Endothelial cell of umbilical vein (primary cell): ENCODE measurements around the gene ANKS1B. TPM values are rescaled to one million over a fixed set of nuclear protein-coding genes. Genes with fewer than 3 reads are reported as not detected.

Source experiments
- BruUV-seq: library from RNA; stranded (reverse); fragments of 400-500 nt; replicated peaks from 2 replicates; lab custom pipeline; 2021; lab: Mats Ljungman, UMichigan
- CTCF ChIA-PET: fragments of 300-600, 350-600 bp; sonication (Branson Sonifier 250); formaldehyde crosslinking; loops from one replicate; lab custom pipeline; 2021; ENCODE audit warnings: antibody characterized with exemption, inconsistent platforms; lab: Charles Lee
- POLR2A ChIA-PET: fragments of 300-600, 350-600 bp; sonication (Branson Sonifier 250); formaldehyde crosslinking; loops from one replicate; lab custom pipeline; 2021; ENCODE audit warnings: antibody characterized with exemption, inconsistent platforms; lab: Charles Lee
- DNase-seq: peaks from one replicate; pipeline ENCODE4 v3.0.0-alpha.2; 2011; ENCODE audit warnings: low read depth, low spot score
- FAIRE-seq: peaks from 2 replicates; lab custom pipeline; 2011; peaks lifted over from hg19 to GRCh38; lab: Jason Lieb, UNC
- H2AFZ ChIP-seq: 2 replicates; pipeline ENCODE4 v1.6.0; 2012; ENCODE audit warnings: low read depth, low read length, control low read depth, inconsistent platforms
- H3K27ac ChIP-seq: 2 replicates; pipeline ENCODE4 v1.5.1; 2011; ENCODE audit warnings: low read depth, mild to moderate bottlenecking, control low read depth, low read length, moderate library complexity; ENCODE audit not compliant: insufficient read depth
- H3K27me3 ChIP-seq, 2 experiments: 2 replicates each; pipeline versions ENCODE4 v1.6.0 to v1.6.1; 2011; ENCODE audit warnings: low read length in 2 of 2, mixed read lengths in 1 of 2; ENCODE audit not compliant: control insufficient read depth in 2 of 2, insufficient read depth in 2 of 2
- H3K36me3 ChIP-seq, 2 experiments: 2 replicates in 1 of 2; 3 replicates in 1 of 2; pipeline ENCODE4 v1.5.1; 2011; ENCODE audit warnings: low read length in 2 of 2, mild to moderate bottlenecking in 1 of 2, moderate library complexity in 1 of 2; ENCODE audit not compliant: control insufficient read depth in 2 of 2, insufficient read depth in 2 of 2; ENCODE audit errors: extremely low read depth in 1 of 2
- H3K4me1 ChIP-seq: 3 replicates; pipeline ENCODE4 v1.5.1; 2011; ENCODE audit warnings: mild to moderate bottlenecking, low read length; ENCODE audit not compliant: control insufficient read depth, insufficient read depth; ENCODE audit errors: extremely low read depth
- H3K4me2 ChIP-seq: 2 replicates; pipeline ENCODE4 v1.6.1; 2011; ENCODE audit warnings: low read length, control low read depth, mixed read lengths; ENCODE audit not compliant: insufficient read depth
- H3K4me3 ChIP-seq, 3 experiments: fragments of 200-600 bp in 1 of 3; sonication (generic), shearing (Covaris generic) in 1 of 3; replicated peaks in 1 of 3; 2 replicates each; pipeline ENCODE4 v1.5.1; 2011 to 2016; ENCODE audit warnings: control low read depth in 3 of 3, low read length in 3 of 3, mild to moderate bottlenecking in 2 of 3, inconsistent platforms in 1 of 3, low read depth in 1 of 3, moderate library complexity in 1 of 3; ENCODE audit not compliant: insufficient read depth in 1 of 3
- H3K79me2 ChIP-seq: 2 replicates; pipeline ENCODE4 v1.6.0; 2012; ENCODE audit warnings: low read length, inconsistent platforms; ENCODE audit not compliant: control insufficient read depth, insufficient read depth
- H3K9ac ChIP-seq: replicated peaks from 2 replicates; pipeline ENCODE3; 2011; ENCODE audit warnings: low read length, control low read depth; ENCODE audit not compliant: insufficient read depth; ENCODE audit errors: extremely low read depth
- H3K9me1 ChIP-seq: replicated peaks from 3 replicates; pipeline ENCODE4 v1.6.0; 2011; ENCODE audit warnings: mild to moderate bottlenecking, low read length; ENCODE audit not compliant: control insufficient read depth, insufficient read depth; ENCODE audit errors: extremely low read depth
- H3K9me3 ChIP-seq: replicated peaks from 2 replicates; pipeline ENCODE4 v1.5.1; 2012; ENCODE audit warnings: low read length, inconsistent platforms; ENCODE audit not compliant: control insufficient read depth, insufficient read depth
- H4K20me1 ChIP-seq: replicated peaks from 2 replicates; pipeline ENCODE3; 2011; ENCODE audit warnings: mild to moderate bottlenecking, low read length; ENCODE audit not compliant: control insufficient read depth, insufficient read depth; ENCODE audit errors: extremely low read depth
- CTCF ChIP-seq, 2 donors: IDR thresholded peaks; 1 replicate in 1 of 2; 2 replicates in 1 of 2; pipeline ENCODE4 v1.5.1; 2011; ENCODE audit warnings: low read length in 2 of 2, mild to moderate bottlenecking in 2 of 2, moderate library complexity in 2 of 2, control low read depth in 1 of 2, inconsistent platforms in 1 of 2, low read depth in 1 of 2; ENCODE audit not compliant: insufficient read depth in 1 of 2; ENCODE audit errors: extremely low read depth in 1 of 2
- EZH2 ChIP-seq: IDR thresholded peaks from 2 replicates; pipeline ENCODE4 v1.6.1; 2012; ENCODE audit warnings: borderline replicate concordance, low read depth, mild to moderate bottlenecking, moderate library complexity, low read length, inconsistent platforms; ENCODE audit not compliant: severe bottlenecking
- FOS ChIP-seq: IDR thresholded peaks from 2 replicates; pipeline ENCODE4 v1.6.1; 2011; ENCODE audit warnings: mild to moderate bottlenecking, low read length, moderate library complexity, borderline replicate concordance; ENCODE audit not compliant: insufficient read depth
- GATA2 ChIP-seq: IDR thresholded peaks from 2 replicates; pipeline ENCODE4 v1.7.0; 2011; ENCODE audit warnings: low read depth, mild to moderate bottlenecking, moderate library complexity, mixed read lengths, low read length; ENCODE audit not compliant: insufficient read length, insufficient read depth
- JUN ChIP-seq: IDR thresholded peaks from 2 replicates; pipeline ENCODE4 v1.6.1; 2011; ENCODE audit warnings: borderline replicate concordance, low read depth; ENCODE audit not compliant: insufficient read length, insufficient read depth
- MYC ChIP-seq: IDR thresholded peaks from one replicate; pipeline ENCODE4 v1.6.1; 2011; ENCODE audit warnings: mild to moderate bottlenecking, low read depth, low read length
- POLR2A ChIP-seq: IDR thresholded peaks from 2 replicates; pipeline ENCODE4 v1.6.1; 2012; ENCODE audit warnings: low read depth, mild to moderate bottlenecking, control low read depth, low read length
- POLR2AphosphoS5 ChIP-seq: IDR thresholded peaks from 2 replicates; pipeline ENCODE4 v1.6.1; 2012; ENCODE audit warnings: low read depth, mild to moderate bottlenecking, control low read depth, low read length, moderate library complexity; ENCODE audit not compliant: insufficient read depth
- dilution Hi-C: fragments of 300-500 bp; cut with MboI; formaldehyde crosslinking; loops from one replicate; pipeline ENCODE4 v1.15.0; 2019; ENCODE audit warnings: low sequenced_read_pairs; ENCODE audit not compliant: extremely low pct_ligation_motif_present
- intact Hi-C: fragments of 100-400 bp; cut with micrococcal nuclease; formaldehyde crosslinking; loops from one replicate; pipeline ENCODE4 v1.10.0; 2022
- polyA plus RNA-seq, 4 experiments: library from polyadenylated mRNA; depleted of rRNA in 3 of 4; stranded (reverse) in 3 of 4; unstranded in 1 of 4; fragments of >200 nt; gene quantifications; 2 replicates each; pipeline versions ENCODE4 v1.2.1 to v1.2.3, GENCODE V29; 2011 to 2012; ENCODE audit warnings: missing spikeins in 1 of 4
- total RNA-seq: library from RNA; stranded (reverse); gene quantifications from 2 replicates; pipeline ENCODE4 v1.2.3, GENCODE V29; 2021
- TF ChIP-seq, protein P1 (sequence below): IDR thresholded peaks from 2 replicates; pipeline ENCODE4 v1.6.1; 2011; ENCODE audit not compliant: insufficient read depth, insufficient read length

ANKS1B gene
- total and polyA plus RNA-seq, 2 donors (not counting 3 experiments of a cell fraction or from before 2014, with no cell fraction given) = 0.15 to 0.38 TPM

- H3K27me3 ChIP-seq = peaks cover 11% of the 10 kb centered on the region in 2 experiments
- no peak overlapping the region for H3K4me3 ChIP-seq
- FAIRE-seq (no peak), DNase-seq (no peak)
- intact Hi-C loops (no loop called here), dilution Hi-C loops (no loop called here)
- H4K20me1 ChIP-seq = no peaks in the 10 kb centered on the region
- no peaks in the 10 kb centered on the region for H3K36me3 ChIP-seq
- no peak overlapping the region for H3K27ac ChIP-seq
- no peaks in the 10 kb centered on the region for H3K9me1 ChIP-seq
- no peak overlapping the region for H2AFZ ChIP-seq
- no TSS peak for BruUV-seq
- no peaks in the 10 kb centered on the region for H3K79me2 ChIP-seq
- H3K4me2 ChIP-seq = no peak overlapping the region
- ChIA-PET POLR2A (no interaction called here), CTCF (no interaction called here)
- H3K9ac ChIP-seq = no peak overlapping the region
- H3K4me1 ChIP-seq = peaks cover 8% of the 10 kb centered on the region
- no peaks in the 10 kb centered on the region for H3K9me3 ChIP-seq
- TF ChIP-seq FOS (no peak), POLR2A (no peak), GATA2 (no peak), JUN (no peak), CTCF (IDR thresholded peaks at IDR 0.05; ENCODE audit: extremely low read depth in 1 of 2, insufficient read depth in 1 of 2, low read depth in 1 of 2, low read length in 2 of 2) (no peak), EZH2 (no peak), POLR2AphosphoS5 (no peak), MYC (no peak)
- TF ChIP-seq, protein P1, sequence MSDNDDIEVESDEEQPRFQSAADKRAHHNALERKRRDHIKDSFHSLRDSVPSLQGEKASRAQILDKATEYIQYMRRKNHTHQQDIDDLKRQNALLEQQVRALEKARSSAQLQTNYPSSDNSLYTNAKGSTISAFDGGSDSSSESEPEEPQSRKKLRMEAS = no peak
Observed at GRCh38 chr12:98748463-98748862, 1236.3 kb downstream of the ANKS1B start.
